GM23338 (cell line): Measurements from ENCODE around the gene MATCAP1. TPM values are rescaled to one million over a fixed set of nuclear protein-coding genes. Genes with fewer than 3 reads are reported as not detected.

ENCODE experiments used
- ATAC-seq: fragments of 200-7000 bp; cut with Tn5 transposase; 3 replicates; pipeline ENCODE4 v1.9.1; 2020
- DNase-seq: peaks from one replicate; pipeline ENCODE4 v3.0.0-alpha.2; 2015; ENCODE audit warnings: low spot score
- H2AFZ ChIP-seq: fragments of 200-600 bp; sonication (generic); 2 replicates; pipeline ENCODE4 v1.8.0; 2016; ENCODE audit warnings: antibody characterized with exemption, mild to moderate bottlenecking, moderate library complexity
- H3F3A ChIP-seq: fragments of 200-600 bp; sonication (generic); replicated peaks from 2 replicates; pipeline ENCODE4 v1.8.0; 2017; ENCODE audit warnings: antibody characterized with exemption, mixed run types, low read depth
- H3K27ac ChIP-seq: fragments of 200-600 bp; sonication (generic); 2 replicates; pipeline ENCODE4 v1.6.1; 2016; ENCODE audit warnings: low read depth
- H3K27me3 ChIP-seq: fragments of 200-600 bp; sonication (generic); 2 replicates; pipeline ENCODE4 v1.8.0; 2016; ENCODE audit warnings: mild to moderate bottlenecking, mixed run types, moderate library complexity; ENCODE audit not compliant: insufficient read depth
- H3K36me3 ChIP-seq: fragments of 200-600 bp; sonication (generic); 2 replicates; pipeline ENCODE4 v1.8.0; 2016; ENCODE audit warnings: mild to moderate bottlenecking; ENCODE audit not compliant: insufficient read depth
- H3K4me1 ChIP-seq: fragments of 200-600 bp; sonication (generic); 2 replicates; pipeline ENCODE4 v1.8.0; 2016; ENCODE audit warnings: mild to moderate bottlenecking, moderate library complexity; ENCODE audit not compliant: insufficient read depth
- H3K4me2 ChIP-seq: fragments of 200-600 bp; sonication (generic); 2 replicates; pipeline ENCODE4 v1.7.1; 2017; ENCODE audit warnings: mixed run types
- H3K4me3 ChIP-seq: fragments of 200-600 bp; sonication (generic); 2 replicates; pipeline ENCODE4 v1.6.1; 2016; ENCODE audit warnings: mixed run types
- H3K79me2 ChIP-seq: fragments of 200-600 bp; sonication (generic); replicated peaks from 2 replicates; pipeline ENCODE4 v1.8.0; 2017; ENCODE audit warnings: mild to moderate bottlenecking; ENCODE audit not compliant: insufficient read depth
- H3K9me2 ChIP-seq: fragments of 200-600 bp; sonication (generic); 2 replicates; pipeline ENCODE4 v1.8.0; 2017; ENCODE audit not compliant: insufficient read depth
- H4K20me1 ChIP-seq: fragments of 200-600 bp; sonication (generic); replicated peaks from 2 replicates; pipeline ENCODE4 v1.8.0; 2017; ENCODE audit warnings: mild to moderate bottlenecking; ENCODE audit not compliant: insufficient read depth
- H3K27ac Mint-ChIP-seq: 2 replicates; pipeline ENCODE4 v1.8.0; 2020; ENCODE audit warnings: inconsistent platforms, mild to moderate bottlenecking, moderate library complexity, mixed read lengths
- H3K27me3 Mint-ChIP-seq: 3 replicates; pipeline ENCODE4 v1.8.0; 2022; ENCODE audit warnings: low read depth, mild to moderate bottlenecking, moderate library complexity, mixed read lengths, inconsistent platforms; ENCODE audit not compliant: insufficient read depth, poor library complexity
- H3K36me3 Mint-ChIP-seq: 3 replicates; pipeline ENCODE4 v1.8.0; 2021; ENCODE audit warnings: low read depth, mild to moderate bottlenecking, inconsistent platforms, moderate library complexity, mixed read lengths
- H3K4me1 Mint-ChIP-seq: 3 replicates; pipeline ENCODE4 v1.8.0; 2020; ENCODE audit warnings: mild to moderate bottlenecking, inconsistent platforms, mixed read lengths
- H3K4me3 Mint-ChIP-seq: 3 replicates; pipeline ENCODE4 v1.8.0; 2021; ENCODE audit warnings: moderate library complexity, mild to moderate bottlenecking, inconsistent platforms, mixed read lengths
- H3K9me3 Mint-ChIP-seq: 3 replicates; pipeline ENCODE4 v1.8.0; 2020; ENCODE audit warnings: moderate library complexity, mild to moderate bottlenecking, inconsistent platforms, mixed read lengths
- CREB1 ChIP-seq: fragments of 250-450 bp; sonication (Bioruptor Pico); IDR thresholded peaks from 2 replicates; pipeline ENCODE4 v1.5.0; 2020; ENCODE audit warnings: low read depth, mild to moderate bottlenecking, moderate library complexity
- EZH2 ChIP-seq: fragments of 200-600 bp; sonication (generic); IDR thresholded peaks from one replicate; pipeline ENCODE4 v1.8.0; 2017; ENCODE audit warnings: antibody characterized with exemption, mild to moderate bottlenecking, low read depth; ENCODE audit not compliant: unreplicated experiment
- JUNB ChIP-seq: IDR thresholded peaks from one replicate; pipeline ENCODE4 v1.6.1; 2016; ENCODE audit warnings: antibody characterized with exemption; ENCODE audit not compliant: unreplicated experiment
- NANOG ChIP-seq: IDR thresholded peaks from 2 replicates; pipeline ENCODE4 v1.6.1; 2016; ENCODE audit warnings: antibody characterized with exemption, borderline replicate concordance
- POLR2AphosphoS5 ChIP-seq: IDR thresholded peaks from 2 replicates; pipeline ENCODE4 v1.6.1; 2016; ENCODE audit warnings: antibody characterized with exemption, low read depth
- ZNF114 ChIP-seq: fragments of 250-450 bp; sonication (Bioruptor Pico); IDR thresholded peaks from 2 replicates; pipeline ENCODE4 v1.5.0; 2020; ENCODE audit warnings: mild to moderate bottlenecking, moderate library complexity
- polyA plus RNA-seq: library from polyadenylated mRNA; unstranded; fragments of >200 nt; fragmentation: Nextera tagmentation; extraction: Ambion mirVana; gene quantifications from 2 replicates; pipeline ENCODE4 v1.2.1, GENCODE V29; 2016
- total RNA-seq: library from RNA; depleted of rRNA; stranded (reverse); fragments of >200 nt; shearing (Covaris generic); gene quantifications from 2 replicates; pipeline ENCODE4 v1.2.3, GENCODE V29; 2014
- TF ChIP-seq, protein P1 (sequence below), 2 experiments: fragments of 200-600 bp in 1 of 2; sonication (generic) in 1 of 2; conservative IDR thresholded peaks; 2 replicates each; pipeline versions ENCODE4 v1.5.1 to v1.6.1; 2016 to 2017; ENCODE audit warnings: antibody characterized with exemption in 2 of 2, low read depth in 2 of 2, mild to moderate bottlenecking in 2 of 2, moderate library complexity in 1 of 2
- TF ChIP-seq, protein P2 (sequence below): IDR thresholded peaks from 2 replicates; pipeline ENCODE4 v1.6.1; 2016; ENCODE audit warnings: antibody characterized with exemption

The MATCAP1 gene
- total and polyA plus RNA-seq, 2 experiments from 2014 or later: 9.5 to 22.7 TPM

DNA sequence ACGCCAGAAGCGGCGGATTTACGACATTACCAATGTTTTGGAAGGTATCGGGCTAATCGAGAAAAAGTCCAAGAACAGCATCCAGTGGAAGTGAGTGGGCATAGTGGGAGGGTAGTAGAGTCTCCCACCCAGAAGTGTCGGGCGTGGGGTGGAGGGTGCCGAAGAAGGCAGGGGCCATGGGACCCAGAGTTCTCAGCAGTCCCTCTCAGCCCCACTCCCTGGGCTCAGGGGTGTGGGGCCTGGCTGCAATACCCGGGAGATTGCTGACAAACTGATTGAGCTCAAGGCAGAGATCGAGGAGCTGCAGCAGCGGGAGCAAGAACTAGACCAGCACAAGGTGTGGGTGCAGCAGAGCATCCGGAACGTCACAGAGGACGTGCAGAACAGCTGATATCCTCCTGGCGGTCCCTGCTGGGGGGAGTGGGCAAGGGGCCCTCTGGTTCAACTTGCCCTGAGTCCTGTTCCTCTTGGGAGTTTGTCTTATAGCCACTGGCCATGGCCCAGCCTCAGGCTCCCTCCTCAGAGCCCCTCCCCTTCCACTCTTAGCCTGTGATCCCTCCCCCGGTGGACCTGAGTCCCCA, 9.1 kb upstream of the MATCAP1 start (continued):
- TF ChIP-seq, protein P1, sequence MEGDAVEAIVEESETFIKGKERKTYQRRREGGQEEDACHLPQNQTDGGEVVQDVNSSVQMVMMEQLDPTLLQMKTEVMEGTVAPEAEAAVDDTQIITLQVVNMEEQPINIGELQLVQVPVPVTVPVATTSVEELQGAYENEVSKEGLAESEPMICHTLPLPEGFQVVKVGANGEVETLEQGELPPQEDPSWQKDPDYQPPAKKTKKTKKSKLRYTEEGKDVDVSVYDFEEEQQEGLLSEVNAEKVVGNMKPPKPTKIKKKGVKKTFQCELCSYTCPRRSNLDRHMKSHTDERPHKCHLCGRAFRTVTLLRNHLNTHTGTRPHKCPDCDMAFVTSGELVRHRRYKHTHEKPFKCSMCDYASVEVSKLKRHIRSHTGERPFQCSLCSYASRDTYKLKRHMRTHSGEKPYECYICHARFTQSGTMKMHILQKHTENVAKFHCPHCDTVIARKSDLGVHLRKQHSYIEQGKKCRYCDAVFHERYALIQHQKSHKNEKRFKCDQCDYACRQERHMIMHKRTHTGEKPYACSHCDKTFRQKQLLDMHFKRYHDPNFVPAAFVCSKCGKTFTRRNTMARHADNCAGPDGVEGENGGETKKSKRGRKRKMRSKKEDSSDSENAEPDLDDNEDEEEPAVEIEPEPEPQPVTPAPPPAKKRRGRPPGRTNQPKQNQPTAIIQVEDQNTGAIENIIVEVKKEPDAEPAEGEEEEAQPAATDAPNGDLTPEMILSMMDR (conservative IDR thresholded peaks at IDR 0.05; ENCODE audit: low read depth in 2 of 2): no peak
- no peak for TF ChIP-seq CREB1 (CRISPR knock-in tag)
- no peak for TF ChIP-seq POLR2AphosphoS5
- no peak for TF ChIP-seq ZNF114 (CRISPR knock-in tag)
- TF ChIP-seq NANOG: no peak
- TF ChIP-seq, protein P2, sequence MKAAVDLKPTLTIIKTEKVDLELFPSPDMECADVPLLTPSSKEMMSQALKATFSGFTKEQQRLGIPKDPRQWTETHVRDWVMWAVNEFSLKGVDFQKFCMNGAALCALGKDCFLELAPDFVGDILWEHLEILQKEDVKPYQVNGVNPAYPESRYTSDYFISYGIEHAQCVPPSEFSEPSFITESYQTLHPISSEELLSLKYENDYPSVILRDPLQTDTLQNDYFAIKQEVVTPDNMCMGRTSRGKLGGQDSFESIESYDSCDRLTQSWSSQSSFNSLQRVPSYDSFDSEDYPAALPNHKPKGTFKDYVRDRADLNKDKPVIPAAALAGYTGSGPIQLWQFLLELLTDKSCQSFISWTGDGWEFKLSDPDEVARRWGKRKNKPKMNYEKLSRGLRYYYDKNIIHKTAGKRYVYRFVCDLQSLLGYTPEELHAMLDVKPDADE: no peak

DNA sequence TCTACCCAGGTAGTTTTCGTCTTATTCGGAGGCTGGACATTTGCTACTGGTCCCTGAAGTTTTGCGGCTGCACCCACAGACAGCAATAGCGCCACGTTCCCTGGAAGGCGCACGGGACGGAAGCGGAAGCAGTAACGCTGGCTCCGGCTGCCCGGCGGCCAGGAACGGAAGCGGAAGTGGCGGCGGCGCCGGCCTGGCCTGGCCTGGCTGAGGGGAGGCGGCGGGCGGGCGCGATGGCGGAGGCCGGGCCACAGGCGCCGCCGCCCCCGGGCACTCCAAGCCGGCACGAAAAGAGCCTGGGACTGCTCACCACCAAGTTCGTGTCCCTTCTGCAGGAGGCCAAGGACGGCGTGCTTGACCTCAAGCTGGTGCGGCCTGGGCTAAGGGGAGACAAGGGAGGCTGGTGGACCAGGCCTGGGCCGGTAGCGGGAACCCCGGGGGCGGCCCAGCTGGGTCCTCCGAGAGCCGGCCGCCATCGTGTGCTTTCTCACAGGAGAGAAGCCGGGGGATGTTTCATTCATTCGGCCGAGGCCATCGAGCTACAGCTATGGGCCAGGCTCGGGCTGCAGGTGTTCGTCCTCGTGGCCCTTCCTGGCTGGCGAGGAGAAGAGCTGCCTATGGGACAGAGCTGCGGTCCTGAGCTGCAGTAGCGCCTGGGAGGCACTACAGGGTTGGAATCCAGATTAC, 8.4 kb upstream of the MATCAP1 start, which contains the start of gene E2F4:
E2F4 (plus strand) TSS at position 161 of the 687 bp plus-strand sequence; CDS start at position 234, 73 bp downstream.
- peak within 1 kb of the TSS; percentile 98 for H3K4me2 ChIP-seq
- peaks cover 22% of the 10 kb centered on the region for H4K20me1 ChIP-seq
- H3K4me1 Mint-ChIP-seq: peaks cover 22% of the 10 kb centered on the region
- H3K4me3 ChIP-seq: peak within 1 kb of the TSS; percentile 97
- H3K36me3 ChIP-seq: peaks cover 20% of the 10 kb centered on the region; the same call in 1 of the 2 replicates
- no peaks in the 10 kb centered on the region for H3K9me3 Mint-ChIP-seq
- peak within 1 kb of the TSS; percentile 93 for H3K4me3 Mint-ChIP-seq
- no peak within 1 kb of the TSS for H3K27ac ChIP-seq
- peaks cover 9% of the 10 kb centered on the region for H3K27me3 Mint-ChIP-seq
- TF ChIP-seq POLR2AphosphoS5 (peak; percentile 73), EZH2 (no peak), ZNF114 (CRISPR knock-in tag) (no peak), JUNB (peak; percentile 100)
- TF ChIP-seq, protein P2: peak; percentile 86
- H3K9me2 ChIP-seq: no peaks in the 10 kb centered on the region
- H3K27ac Mint-ChIP-seq: peak within 1 kb of the TSS; percentile 53; the same call in 1 of the 2 replicates
- peaks cover 39% of the 10 kb centered on the region for H3K36me3 Mint-ChIP-seq
- DNase-seq (peak; percentile 97), ATAC-seq (peak; percentile 97)
- H3F3A ChIP-seq: 0 out of 2 replicates have a peak, but pooled peaks cover 12% of the 10 kb centered on the region
- H3K27me3 ChIP-seq: no peaks in the 10 kb centered on the region
- peak within 1 kb of the TSS; percentile 96 for H2AFZ ChIP-seq
- peaks cover 7% of the 10 kb centered on the region; the same call in 1 of the 2 replicates for H3K4me1 ChIP-seq
- H3K79me2 ChIP-seq: peaks cover 21% of the 10 kb centered on the region
